WERI-Rb-1 (cell line): ENCODE results near the gene DPYSL3.
"Not testable (repeated sequence)": the region's sequence is repeated elsewhere in the genome, so short reads cannot be mapped to it uniquely, and the experiment has no call there.

Experiments used
- DNase-seq: peaks from one replicate; pipeline ENCODE4 v3.0.0-alpha.2; 2020
- H3K27ac ChIP-seq: fragments of 250-450 bp; sonication (Bioruptor Pico); 2 replicates; pipeline ENCODE4 v1.5.1; 2020; ENCODE audit warnings: mild to moderate bottlenecking, moderate library complexity
- H3K27me3 ChIP-seq: fragments of 250-450 bp; sonication (Bioruptor Pico); 2 replicates; pipeline ENCODE4 v1.5.1; 2021; ENCODE audit warnings: mild to moderate bottlenecking, low read depth, moderate library complexity; ENCODE audit not compliant: insufficient read depth, severe bottlenecking
- H3K36me3 ChIP-seq: fragments of 250-450 bp; sonication (Bioruptor Pico); 2 replicates; pipeline ENCODE4 v1.5.1; 2020; ENCODE audit warnings: mild to moderate bottlenecking, moderate library complexity
- H3K4me3 ChIP-seq: 2 replicates; pipeline ENCODE4 v1.5.1; 2011; ENCODE audit warnings: low read depth, mild to moderate bottlenecking, control low read depth, low read length
- H3K9me3 ChIP-seq: fragments of 250-450 bp; sonication (Bioruptor Pico); 2 replicates; pipeline ENCODE4 v1.5.1; 2021; ENCODE audit warnings: mild to moderate bottlenecking, moderate library complexity; ENCODE audit not compliant: severe bottlenecking
- CTCF ChIP-seq: IDR thresholded peaks from 2 replicates; pipeline ENCODE4 v1.5.1; 2011; ENCODE audit warnings: low read depth, mild to moderate bottlenecking, control low read depth, inconsistent platforms, low read length

The DPYSL3 gene

GRCh38 chr5:147509710-147510651 lies at the start of gene DPYSL3:
Gene DPYSL3 (minus strand): TSS chr5:147510068. CDS start chr5:147509858, 210 bp downstream.
- Histone ChIP-seq H3K9me3 (no peaks in the 10 kb centered on the region), H3K36me3 (peaks cover 9% of the 10 kb centered on the region), H3K4me3 (peak within 1 kb of the TSS; percentile 89), H3K27ac (peak within 1 kb of the TSS; percentile 94), H3K27me3 (no peaks in the 10 kb centered on the region)
- peak; percentile 75 for DNase-seq
- TF ChIP-seq CTCF, result peak; percentile 47

DNA sequence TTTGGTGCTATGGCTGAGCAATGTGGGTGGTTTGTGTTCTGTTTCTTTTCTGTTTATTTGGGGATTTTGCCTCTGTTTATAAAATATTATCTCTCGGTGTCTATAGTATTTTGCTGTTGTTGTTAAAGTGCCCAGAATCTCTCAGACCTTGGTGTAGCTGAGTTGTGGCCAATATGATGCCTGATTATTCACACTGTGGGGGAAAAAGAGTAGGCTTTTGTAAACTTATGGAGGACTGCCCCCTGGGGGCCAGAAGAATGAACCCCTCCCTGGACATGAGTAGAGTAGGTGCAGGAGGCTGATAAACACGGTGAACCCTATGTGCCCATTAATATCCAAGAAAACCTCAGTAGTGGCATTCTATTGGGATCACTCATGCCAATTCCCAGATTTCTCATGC lies 49.0 kb upstream of the DPYSL3 start:
- peak; percentile 76 for DNase-seq
- TF ChIP-seq CTCF, result peak; percentile 64
- H3K9me3 ChIP-seq, result no peaks in the 10 kb centered on the region
- no peak overlapping the region for H3K4me3 ChIP-seq
- H3K27ac ChIP-seq, result peak overlapping the region; percentile 15
- H3K36me3 ChIP-seq, result no peaks in the 10 kb centered on the region
- no peaks in the 10 kb centered on the region for H3K27me3 ChIP-seq

- H3K36me3 ChIP-seq, result no peaks in the 10 kb centered on the region
- DNase-seq, result no peak
- H3K9me3 ChIP-seq, result no peaks in the 10 kb centered on the region
- peak overlapping the region; percentile 15 for H3K27ac ChIP-seq
- no peak overlapping the region for H3K4me3 ChIP-seq
- no peak for TF ChIP-seq CTCF
- H3K27me3 ChIP-seq, result no peaks in the 10 kb centered on the region
Measured at GRCh38 chr5:147557876-147558745, 48.2 kb upstream of the DPYSL3 start.

DNA sequence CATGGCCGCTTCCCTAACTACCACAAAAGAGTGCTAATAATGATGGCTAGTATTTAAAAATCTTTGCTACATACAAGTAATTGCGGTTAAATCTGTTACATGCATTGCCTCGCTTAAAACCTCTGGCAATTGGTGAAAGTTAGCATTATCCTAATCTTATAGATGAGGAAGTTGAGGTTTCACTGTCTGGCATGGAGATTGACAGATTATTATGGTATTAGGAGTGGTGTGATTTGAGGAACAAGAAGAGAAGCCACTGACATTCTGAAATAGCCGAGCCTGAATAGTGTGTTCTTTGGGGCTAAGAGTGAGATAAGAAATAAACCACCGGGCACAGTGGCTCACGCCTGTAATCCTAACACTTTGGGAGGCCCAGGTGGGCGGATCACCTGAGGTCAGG lies 45.3 kb upstream of the DPYSL3 start:
- Histone ChIP-seq H3K4me3 (no peak overlapping the region), H3K36me3 (no peaks in the 10 kb centered on the region), H3K27ac (no peak overlapping the region), H3K27me3 (no peaks in the 10 kb centered on the region), H3K9me3 (no peaks in the 10 kb centered on the region)
- no peak for TF ChIP-seq CTCF
- no peak for DNase-seq

DNA sequence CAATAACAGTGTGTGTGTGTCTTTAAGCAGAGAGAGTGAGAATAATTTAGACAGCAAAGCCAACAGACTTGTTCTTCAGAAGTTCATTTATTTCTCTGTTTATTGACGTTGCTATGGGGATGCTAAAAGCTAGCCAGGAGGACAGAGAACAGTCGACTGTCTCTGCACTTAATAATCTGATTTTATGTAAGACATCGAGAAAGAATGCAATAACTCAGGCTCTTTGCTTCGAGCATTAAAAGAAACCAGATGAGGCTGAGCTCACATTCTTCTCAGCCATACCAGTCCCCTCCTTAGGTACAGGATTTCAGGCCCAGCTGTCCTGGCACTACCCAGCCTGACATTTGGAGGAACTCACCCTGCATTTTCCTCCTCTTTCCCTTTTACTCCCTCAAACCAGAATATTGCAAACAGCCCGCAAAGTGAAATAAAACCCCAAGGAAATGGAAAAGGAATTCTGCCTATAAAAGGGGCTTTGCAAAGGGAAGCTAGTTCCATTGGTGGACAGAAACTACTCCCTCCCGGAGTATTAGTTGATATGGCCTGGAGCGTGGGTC lies 44.5 kb upstream of the DPYSL3 start:
- Histone ChIP-seq H3K27ac (no peak overlapping the region), H3K4me3 (no peak overlapping the region), H3K9me3 (no peaks in the 10 kb centered on the region), H3K27me3 (no peaks in the 10 kb centered on the region), H3K36me3 (no peaks in the 10 kb centered on the region)
- TF ChIP-seq CTCF, result no peak
- no peak for DNase-seq

- not testable (repeated sequence) for H3K36me3 ChIP-seq, H3K27me3 ChIP-seq, DNase-seq, H3K9me3 ChIP-seq, H3K4me3 ChIP-seq, H3K27ac ChIP-seq
Measured at GRCh38 chr5:147553817-147554216, 43.9 kb upstream of the DPYSL3 start.
